ENCODE results near the gene MDM4. TPM values are rescaled to one million over a fixed set of nuclear protein-coding genes. Genes with fewer than 3 reads are reported as not detected.
"Not testable (repeated sequence)": the region's sequence is repeated elsewhere in the genome, so short reads cannot be mapped to it uniquely, and the experiment has no call there.

The MDM4 gene
- total RNA-seq, 2 donors from 2014 or later: 38.0 to 66.9 TPM

- WGBS: 71% methylated on average over 5 of the region's 5 CpGs
- Histone ChIP-seq H3K4me3 (no peak overlapping the region), H3K27me3 (replicated peaks; ENCODE audit: insufficient read depth) (no peaks in the 10 kb centered on the region), H3K27ac (no peak overlapping the region), H3K9me3 (no peaks in the 10 kb centered on the region), H3K4me1 (replicated peaks) (no peaks in the 10 kb centered on the region), H3K36me3 (no peaks in the 10 kb centered on the region)
- intact Hi-C loops (cut with DNase I): loop anchor here (2.0 to 5.0 kb wide), 2 partner anchors 240 to 375 kb away; no protein-coding TSS in a partner anchor
- TF ChIP-seq CTCF (IDR thresholded peaks at IDR 0.05) (no peak), POLR2AphosphoS5 (IDR thresholded peaks at IDR 0.05) (no peak), POLR2A (IDR thresholded peaks at IDR 0.05) (no peak)
- no peak for DNase-seq (ENCODE audit: low spot score)
Measured at GRCh38 chr1:204567071-204567470, 50.9 kb downstream of the MDM4 start.

- Histone ChIP-seq H3K27ac (no peak overlapping the region), H3K4me3 (no peak overlapping the region), H3K4me1 (replicated peaks) (no peaks in the 10 kb centered on the region), H3K9me3 (no peaks in the 10 kb centered on the region), H3K36me3 (no peaks in the 10 kb centered on the region), H3K27me3 (replicated peaks; ENCODE audit: insufficient read depth) (no peaks in the 10 kb centered on the region)
- intact Hi-C loops (cut with DNase I): loop anchor here (5.0 kb wide), 1 partner anchor 374 kb away; no protein-coding TSS in a partner anchor
- DNase-seq (ENCODE audit: low spot score): no peak
- WGBS: 39% methylated on average over 7 of the region's 9 CpGs
- TF ChIP-seq POLR2A (IDR thresholded peaks at IDR 0.05): no peak
- TF ChIP-seq POLR2AphosphoS5 (IDR thresholded peaks at IDR 0.05): no peak
- TF ChIP-seq CTCF (IDR thresholded peaks at IDR 0.05): no peak
Measured at GRCh38 chr1:204568576-204569315, 52.5 kb downstream of the MDM4 start.

- no peaks in the 10 kb centered on the region for H3K36me3 ChIP-seq
- H3K4me3 ChIP-seq: no peak overlapping the region
- no peaks in the 10 kb centered on the region for H3K27me3 ChIP-seq (replicated peaks; ENCODE audit: insufficient read depth)
- no peaks in the 10 kb centered on the region for H3K9me3 ChIP-seq
- intact Hi-C loops (cut with DNase I): loop anchor here (5.0 kb wide), 1 partner anchor 373 kb away; no protein-coding TSS in a partner anchor
- TF ChIP-seq POLR2AphosphoS5 (IDR thresholded peaks at IDR 0.05) (no peak), CTCF (IDR thresholded peaks at IDR 0.05) (no peak), POLR2A (IDR thresholded peaks at IDR 0.05) (no peak)
- no peak for DNase-seq (ENCODE audit: low spot score)
- 33% methylated on average over 5 of the region's 5 CpGs for WGBS
- H3K4me1 ChIP-seq (replicated peaks): no peaks in the 10 kb centered on the region
- H3K27ac ChIP-seq: no peak overlapping the region
Measured at GRCh38 chr1:204569478-204569877, 53.3 kb downstream of the MDM4 start.

- H3K4me1 ChIP-seq (replicated peaks); H3K27ac ChIP-seq: not testable (repeated sequence)
- intact Hi-C loops (cut with DNase I): loop anchor here (5.0 kb wide), 1 partner anchor 192 kb away; no protein-coding TSS in a partner anchor
Measured at GRCh38 chr1:204570021-204570420, 53.8 kb downstream of the MDM4 start.

GRCh38 chr1:204571128-204571527 is 54.9 kb downstream of the MDM4 start:
- 98% methylated on average over 2 of the region's 2 CpGs for WGBS
- no peaks in the 10 kb centered on the region for H3K27me3 ChIP-seq (replicated peaks; ENCODE audit: insufficient read depth)
- H3K27ac ChIP-seq: no peak overlapping the region
- H3K36me3 ChIP-seq: no peaks in the 10 kb centered on the region
- no peaks in the 10 kb centered on the region for H3K9me3 ChIP-seq
- intact Hi-C loops (cut with DNase I): loop anchor here (5.0 kb wide), 1 partner anchor 191 kb away; no protein-coding TSS in a partner anchor
- TF ChIP-seq POLR2AphosphoS5 (IDR thresholded peaks at IDR 0.05): no peak
- TF ChIP-seq POLR2A (IDR thresholded peaks at IDR 0.05): no peak
- no peak for TF ChIP-seq CTCF (IDR thresholded peaks at IDR 0.05)
- no peak overlapping the region for H3K4me3 ChIP-seq
- H3K4me1 ChIP-seq (replicated peaks): no peaks in the 10 kb centered on the region
- DNase-seq (ENCODE audit: low spot score): no peak

More at GRCh38 chr1:204570021-204570420, 53.8 kb downstream of the MDM4 start:
- not testable (repeated sequence) for DNase-seq (ENCODE audit: low spot score); H3K4me3 ChIP-seq; H3K27me3 ChIP-seq (replicated peaks; ENCODE audit: insufficient read depth); H3K9me3 ChIP-seq; H3K36me3 ChIP-seq
- 18% methylated on average over 3 of the region's 3 CpGs for WGBS

Data from prostate gland (tissue), 2 donors.